Ishikawa (cell line): ENCODE measurements around the gene TSPAN9.

Source experiments
- EP300 ChIP-seq: IDR thresholded peaks from 2 replicates; pipeline ENCODE4 v1.6.1; 2012; ENCODE audit warnings: borderline replicate concordance
- TEAD4 ChIP-seq: IDR thresholded peaks from 2 replicates; pipeline ENCODE4 v1.6.1; 2012
- TF ChIP-seq, protein P1 (sequence below): IDR thresholded peaks from 2 replicates; pipeline ENCODE4 v1.6.1; 2012; ENCODE audit warnings: low read depth, mild to moderate bottlenecking

DNA sequence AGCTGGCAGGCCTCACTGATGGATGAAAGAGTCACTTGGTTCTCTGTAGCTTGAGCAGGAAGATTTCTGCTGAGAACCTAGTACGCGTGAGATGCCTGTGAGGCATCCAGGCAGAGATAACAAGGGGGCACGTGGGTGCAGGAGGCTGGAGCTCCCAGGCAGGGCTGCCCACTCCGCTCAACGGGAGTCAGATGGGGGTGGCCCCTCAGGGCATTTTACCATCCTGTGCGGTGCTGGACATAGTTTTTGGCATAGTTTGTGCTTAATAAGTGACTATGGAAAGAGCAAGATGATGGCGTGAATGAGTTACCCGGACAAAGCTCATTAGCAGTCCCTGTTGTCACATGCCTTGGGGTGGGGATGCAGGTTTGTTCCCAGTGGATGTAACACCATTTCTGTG lies 182.8 kb downstream of the TSPAN9 start:
- TF ChIP-seq, protein P1, sequence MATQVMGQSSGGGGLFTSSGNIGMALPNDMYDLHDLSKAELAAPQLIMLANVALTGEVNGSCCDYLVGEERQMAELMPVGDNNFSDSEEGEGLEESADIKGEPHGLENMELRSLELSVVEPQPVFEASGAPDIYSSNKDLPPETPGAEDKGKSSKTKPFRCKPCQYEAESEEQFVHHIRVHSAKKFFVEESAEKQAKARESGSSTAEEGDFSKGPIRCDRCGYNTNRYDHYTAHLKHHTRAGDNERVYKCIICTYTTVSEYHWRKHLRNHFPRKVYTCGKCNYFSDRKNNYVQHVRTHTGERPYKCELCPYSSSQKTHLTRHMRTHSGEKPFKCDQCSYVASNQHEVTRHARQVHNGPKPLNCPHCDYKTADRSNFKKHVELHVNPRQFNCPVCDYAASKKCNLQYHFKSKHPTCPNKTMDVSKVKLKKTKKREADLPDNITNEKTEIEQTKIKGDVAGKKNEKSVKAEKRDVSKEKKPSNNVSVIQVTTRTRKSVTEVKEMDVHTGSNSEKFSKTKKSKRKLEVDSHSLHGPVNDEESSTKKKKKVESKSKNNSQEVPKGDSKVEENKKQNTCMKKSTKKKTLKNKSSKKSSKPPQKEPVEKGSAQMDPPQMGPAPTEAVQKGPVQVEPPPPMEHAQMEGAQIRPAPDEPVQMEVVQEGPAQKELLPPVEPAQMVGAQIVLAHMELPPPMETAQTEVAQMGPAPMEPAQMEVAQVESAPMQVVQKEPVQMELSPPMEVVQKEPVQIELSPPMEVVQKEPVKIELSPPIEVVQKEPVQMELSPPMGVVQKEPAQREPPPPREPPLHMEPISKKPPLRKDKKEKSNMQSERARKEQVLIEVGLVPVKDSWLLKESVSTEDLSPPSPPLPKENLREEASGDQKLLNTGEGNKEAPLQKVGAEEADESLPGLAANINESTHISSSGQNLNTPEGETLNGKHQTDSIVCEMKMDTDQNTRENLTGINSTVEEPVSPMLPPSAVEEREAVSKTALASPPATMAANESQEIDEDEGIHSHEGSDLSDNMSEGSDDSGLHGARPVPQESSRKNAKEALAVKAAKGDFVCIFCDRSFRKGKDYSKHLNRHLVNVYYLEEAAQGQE, result no peak
- no peak for TF ChIP-seq EP300
- TF ChIP-seq TEAD4, result no peak
